Neural crest cell (in vitro differentiated cells): ENCODE measurements around the gene PACRG. TPM values are rescaled to one million over a fixed set of nuclear protein-coding genes. Genes with fewer than 3 reads are reported as not detected.
A peak's percentile ranks its signal among the peaks of the same experiment; 100 is the strongest.

ENCODE experiments used
- DNase-seq: peaks from one replicate; pipeline ENCODE4 v3.0.0; 2021; ENCODE audit warnings: low read depth, mixed read lengths, low spot score
- H3K27ac Mint-ChIP-seq: one replicate; pipeline ENCODE4 v1.8.0; 2021; ENCODE audit warnings: mild to moderate bottlenecking, mixed read lengths; ENCODE audit not compliant: unreplicated experiment
- H3K27me3 Mint-ChIP-seq: 2 replicates; pipeline ENCODE4 v1.8.0; 2021; ENCODE audit warnings: low read depth, mild to moderate bottlenecking, mixed read lengths
- H3K36me3 Mint-ChIP-seq: 2 replicates; pipeline ENCODE4 v1.8.0; 2021; ENCODE audit warnings: low read depth, mild to moderate bottlenecking, mixed read lengths
- H3K4me1 Mint-ChIP-seq: 2 replicates; pipeline ENCODE4 v1.8.0; 2021; ENCODE audit warnings: mixed read lengths
- H3K4me3 Mint-ChIP-seq: one replicate; pipeline ENCODE4 v1.8.0; 2021; ENCODE audit warnings: mild to moderate bottlenecking, mixed read lengths
- H3K9me3 Mint-ChIP-seq: 2 replicates; pipeline ENCODE4 v1.8.0; 2021; ENCODE audit warnings: mixed read lengths
- CTCF ChIP-seq: fragments of 200-600 bp; sonication (generic); conservative IDR thresholded peaks from 2 replicates; pipeline ENCODE4 v1.5.0; 2021; ENCODE audit warnings: antibody characterized with exemption, mild to moderate bottlenecking
- total RNA-seq: library from RNA; stranded (reverse); gene quantifications from 2 replicates; pipeline ENCODE4 v1.2.1, GENCODE V29; 2021

Gene PACRG
- total RNA-seq, 1 donor from 2014 or later = 1.8 TPM

GRCh38 chr6:163342571-163343539 lies 615.1 kb downstream of the PACRG start:
- H3K9me3 Mint-ChIP-seq = no peaks in the 10 kb centered on the region
- H3K4me1 Mint-ChIP-seq = peaks cover 66% of the 10 kb centered on the region
- H3K27ac Mint-ChIP-seq = peak overlapping the region; percentile 81
- H3K4me3 Mint-ChIP-seq = no peak overlapping the region
- no peaks in the 10 kb centered on the region for H3K27me3 Mint-ChIP-seq
- no peaks in the 10 kb centered on the region for H3K36me3 Mint-ChIP-seq
- no peak for DNase-seq
- no peak for TF ChIP-seq CTCF

- Mint-ChIP-seq H3K9me3 (no peaks in the 10 kb centered on the region), H3K4me1 (peaks cover 66% of the 10 kb centered on the region), H3K27ac (no peak overlapping the region), H3K4me3 (no peak overlapping the region), H3K27me3 (no peaks in the 10 kb centered on the region), H3K36me3 (no peaks in the 10 kb centered on the region)
- DNase-seq = no peak
- TF ChIP-seq CTCF = no peak
These were observed 615.8 kb downstream of the PACRG start for GRCh38 chr6:163343609-163344008.

GRCh38 chr6:163344411-163344810 lies 616.6 kb downstream of the PACRG start:
- H3K27me3 Mint-ChIP-seq = no peaks in the 10 kb centered on the region
- no peak for TF ChIP-seq CTCF
- H3K9me3 Mint-ChIP-seq = no peaks in the 10 kb centered on the region
- no peak overlapping the region for H3K27ac Mint-ChIP-seq
- no peak for DNase-seq
- H3K36me3 Mint-ChIP-seq = no peaks in the 10 kb centered on the region
- peaks cover 66% of the 10 kb centered on the region for H3K4me1 Mint-ChIP-seq
- H3K4me3 Mint-ChIP-seq = no peak overlapping the region

- H3K4me3 Mint-ChIP-seq = no peak overlapping the region
- no peaks in the 10 kb centered on the region for H3K36me3 Mint-ChIP-seq
- peaks cover 66% of the 10 kb centered on the region for H3K4me1 Mint-ChIP-seq
- H3K27me3 Mint-ChIP-seq = no peaks in the 10 kb centered on the region
- H3K27ac Mint-ChIP-seq = no peak overlapping the region
- DNase-seq = no peak
- no peaks in the 10 kb centered on the region for H3K9me3 Mint-ChIP-seq
- TF ChIP-seq CTCF = no peak
These were observed 618.2 kb downstream of the PACRG start for GRCh38 chr6:163345931-163346330.

- DNase-seq = no peak
- no peak for TF ChIP-seq CTCF
- Mint-ChIP-seq H3K27me3 (no peaks in the 10 kb centered on the region), H3K9me3 (no peaks in the 10 kb centered on the region), H3K36me3 (no peaks in the 10 kb centered on the region), H3K4me3 (no peak overlapping the region), H3K4me1 (peaks cover 64% of the 10 kb centered on the region), H3K27ac (peak overlapping the region; percentile 82)
These were observed 618.8 kb downstream of the PACRG start for GRCh38 chr6:163346497-163346961.
